Hematopoietic multipotent progenitor cell treated with erythropoietin and hydrocortisone succinate and interleukin-3 and kit ligand, for 6 days (in vitro differentiated cells): ENCODE data around the gene UBL7.

ENCODE experiments used
- DNase-seq: peaks from one replicate; pipeline ENCODE4 v3.0.0-alpha.2; 2015

UBL7 gene

GRCh38 chr15:74438721-74439316 is 22.1 kb downstream of the UBL7 start:
- DNase-seq = peak; percentile 92

GRCh38 chr15:74438206-74438605 is 22.8 kb downstream of the UBL7 start:
- no peak for DNase-seq

- peak; percentile 38 for DNase-seq
Measured at GRCh38 chr15:74434263-74435136, 26.5 kb downstream of the UBL7 start.

- peak; percentile 92 for DNase-seq
Measured at GRCh38 chr15:74433592-74434262, 27.2 kb downstream of the UBL7 start, which contains the start of gene SEMA7A. TSS of gene SEMA7A (minus strand) at chr15:74433958. CDS start at chr15:74433918, 40 bp downstream.

- no peak for DNase-seq
Measured at GRCh38 chr15:74432968-74433591, 27.9 kb downstream of the UBL7 start.

GRCh38 chr15:74432271-74432967 is 28.5 kb downstream of the UBL7 start:
- no peak for DNase-seq

DNA sequence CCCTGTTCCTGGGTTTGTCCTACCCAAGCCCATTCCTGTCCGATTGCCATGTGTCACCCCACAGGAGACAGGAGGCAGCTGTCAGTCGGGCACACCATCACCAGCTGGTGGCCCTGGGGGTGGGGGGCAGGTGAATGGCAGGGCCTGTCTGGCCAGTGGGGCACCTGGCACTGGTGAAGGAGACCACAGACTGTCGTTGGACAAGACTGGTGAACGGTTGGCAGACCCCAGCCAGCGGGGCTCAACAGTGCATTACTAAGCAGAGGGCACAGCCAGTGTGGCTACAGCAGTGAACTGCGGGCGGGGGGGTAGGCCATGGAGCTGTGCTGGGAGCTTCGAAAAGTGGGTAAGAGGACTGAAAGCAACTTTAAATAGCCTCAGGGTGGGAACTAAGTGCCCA is 29.3 kb downstream of the UBL7 start:
- DNase-seq = peak; percentile 46

GRCh38 chr15:74431116-74431515 is 29.8 kb downstream of the UBL7 start:
- no peak for DNase-seq

DNA sequence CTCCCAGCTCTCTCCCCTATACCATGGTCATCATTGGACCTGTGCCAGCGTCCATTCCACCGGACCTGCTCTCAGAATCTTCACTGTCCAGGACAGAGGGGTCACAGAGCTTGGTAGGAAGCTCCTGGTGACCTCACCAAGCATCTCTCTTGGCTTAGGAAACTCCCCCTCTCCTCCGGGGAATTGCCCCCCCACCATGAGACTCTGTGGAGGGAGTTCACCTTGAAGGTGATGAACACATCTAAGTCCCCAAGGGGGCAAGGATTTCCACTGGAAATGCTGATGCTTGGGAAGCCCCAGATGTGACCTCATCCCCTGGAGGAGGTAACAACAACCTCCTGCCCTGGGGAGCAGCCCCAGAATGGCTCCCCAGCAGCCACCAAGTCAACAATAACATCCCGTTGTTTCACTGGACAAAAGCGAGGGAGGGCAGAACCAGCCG is 30.4 kb downstream of the UBL7 start:
- DNase-seq = no peak

DNA sequence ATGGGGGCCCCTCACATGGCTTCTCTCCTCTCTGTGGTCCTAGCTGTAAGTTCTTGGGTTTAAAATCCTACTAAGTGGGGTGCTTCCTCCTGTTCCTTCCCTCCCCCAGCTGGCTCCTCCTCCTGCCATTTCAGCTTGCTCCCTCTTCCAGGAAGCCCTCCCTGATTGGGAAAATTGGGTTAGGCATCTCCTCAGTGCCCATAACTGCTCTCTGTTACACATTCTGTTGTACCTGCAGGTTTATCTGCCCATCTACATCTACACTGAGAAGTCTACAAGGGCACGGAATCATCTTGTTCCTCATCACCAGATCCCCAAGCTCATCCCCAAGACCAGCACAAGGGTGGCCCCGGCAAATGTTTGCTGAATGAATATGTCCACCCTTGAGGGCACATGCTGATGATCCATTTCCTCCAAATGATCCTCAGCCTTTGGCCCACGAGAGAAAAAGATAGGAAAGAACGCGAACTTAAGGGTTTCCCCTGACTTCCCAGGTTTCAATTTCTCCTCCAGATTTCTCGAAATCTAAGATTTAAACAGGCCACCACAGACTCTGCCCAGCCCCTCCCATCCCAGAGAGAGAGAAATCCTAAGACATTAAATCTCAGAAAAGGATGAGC is 31.1 kb downstream of the UBL7 start:
- DNase-seq = no peak

GRCh38 chr15:74428970-74429780 is 31.8 kb downstream of the UBL7 start:
- peak; percentile 39 for DNase-seq

- no peak for DNase-seq
Measured at GRCh38 chr15:74428442-74428787, 32.5 kb downstream of the UBL7 start.

- no peak for DNase-seq
Measured at GRCh38 chr15:74427607-74428441, 33.1 kb downstream of the UBL7 start.

- DNase-seq = no peak
Measured at GRCh38 chr15:74426404-74427281, 34.3 kb downstream of the UBL7 start.

DNA sequence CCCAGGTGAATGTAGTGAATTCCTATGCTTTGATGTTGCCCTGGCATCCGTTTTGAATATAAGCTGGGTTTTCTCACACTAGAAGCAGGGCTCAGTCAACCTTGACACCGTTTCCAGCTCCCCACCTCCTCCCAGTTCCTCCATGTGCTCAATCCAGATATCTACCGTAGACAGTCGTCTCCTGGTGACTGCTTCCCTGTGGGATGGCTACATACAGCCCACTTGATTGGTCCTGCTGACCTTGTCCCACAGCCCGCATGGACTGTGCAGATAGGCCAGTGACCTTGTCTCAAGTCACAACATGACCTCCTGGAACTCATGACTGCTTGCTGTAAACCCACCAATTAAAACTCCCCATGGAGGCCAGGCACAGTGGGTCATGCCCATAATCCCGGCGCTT is 35.3 kb downstream of the UBL7 start:
- DNase-seq = no peak

GRCh38 chr15:74424901-74425528 is 35.9 kb downstream of the UBL7 start:
- DNase-seq = no peak

DNA sequence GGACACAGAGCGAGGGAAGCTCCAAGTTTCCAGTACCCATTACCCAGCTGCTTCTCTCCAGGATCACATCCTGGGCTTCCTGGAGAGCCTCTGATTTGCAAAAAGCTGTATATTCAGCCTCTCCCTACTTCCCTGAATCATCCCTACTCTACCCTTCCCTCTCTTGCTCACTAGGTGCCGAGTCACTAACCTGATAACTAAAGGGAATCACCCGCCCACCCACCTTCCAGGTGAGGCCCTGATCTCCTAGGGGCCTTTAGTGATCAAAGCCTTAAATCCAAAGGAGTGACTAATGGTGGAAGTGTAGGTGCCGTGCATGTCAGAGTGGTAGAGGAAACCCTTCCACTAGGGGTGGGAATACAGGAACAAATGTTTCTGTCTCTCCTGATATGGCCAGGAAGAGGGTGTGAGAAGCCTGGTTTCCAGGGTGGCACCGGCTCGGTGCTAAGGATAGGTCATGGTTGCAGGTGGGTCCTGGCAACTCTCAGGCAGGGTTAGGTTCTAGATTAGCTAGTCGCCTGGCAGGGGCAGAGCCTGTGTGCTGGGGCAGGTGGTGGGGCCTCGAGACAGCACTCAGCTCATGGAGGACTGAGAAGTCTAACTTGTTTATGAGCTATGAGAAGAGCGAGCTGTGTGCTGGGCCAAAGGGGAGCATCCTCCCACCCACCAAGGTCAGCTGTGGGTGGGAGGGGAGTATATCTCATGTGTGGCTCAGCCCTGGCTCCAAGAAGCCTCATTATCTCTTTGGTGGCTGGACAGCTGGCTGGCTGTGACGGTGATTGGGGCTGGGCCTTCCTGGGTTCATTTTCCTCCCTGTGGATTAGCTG is 37.3 kb downstream of the UBL7 start:
- DNase-seq = peak; percentile 71
